GM12874 (cell line): Measurements from ENCODE around the gene PRR18.

ENCODE experiments used
- TF ChIP-seq, protein P1 (sequence below): IDR thresholded peaks from 2 replicates; pipeline ENCODE4 v1.5.1; 2011; ENCODE audit warnings: low read depth, mild to moderate bottlenecking, control low read depth, low read length, moderate library complexity; ENCODE audit not compliant: insufficient read depth

PRR18 gene

DNA sequence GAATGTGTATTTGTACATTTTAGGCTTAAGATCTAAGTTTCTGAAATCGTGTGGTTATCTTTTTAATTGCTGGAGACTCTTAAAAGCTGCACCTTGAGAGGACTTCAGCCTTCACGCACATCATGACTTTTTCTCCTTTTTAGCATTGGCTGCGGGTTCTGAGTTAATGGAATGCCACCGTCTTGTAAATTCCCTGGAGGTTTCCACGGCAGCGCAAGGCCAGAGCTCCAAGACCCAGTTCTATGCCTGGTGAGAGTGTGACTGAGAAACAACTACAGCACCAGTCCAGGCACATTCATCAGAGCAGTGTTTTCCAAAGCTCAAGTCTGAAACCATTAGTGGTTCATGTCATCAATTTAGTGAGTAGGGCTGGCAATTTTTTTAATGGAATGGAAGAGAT, 23.0 kb downstream of the PRR18 start:
- TF ChIP-seq, protein P1, sequence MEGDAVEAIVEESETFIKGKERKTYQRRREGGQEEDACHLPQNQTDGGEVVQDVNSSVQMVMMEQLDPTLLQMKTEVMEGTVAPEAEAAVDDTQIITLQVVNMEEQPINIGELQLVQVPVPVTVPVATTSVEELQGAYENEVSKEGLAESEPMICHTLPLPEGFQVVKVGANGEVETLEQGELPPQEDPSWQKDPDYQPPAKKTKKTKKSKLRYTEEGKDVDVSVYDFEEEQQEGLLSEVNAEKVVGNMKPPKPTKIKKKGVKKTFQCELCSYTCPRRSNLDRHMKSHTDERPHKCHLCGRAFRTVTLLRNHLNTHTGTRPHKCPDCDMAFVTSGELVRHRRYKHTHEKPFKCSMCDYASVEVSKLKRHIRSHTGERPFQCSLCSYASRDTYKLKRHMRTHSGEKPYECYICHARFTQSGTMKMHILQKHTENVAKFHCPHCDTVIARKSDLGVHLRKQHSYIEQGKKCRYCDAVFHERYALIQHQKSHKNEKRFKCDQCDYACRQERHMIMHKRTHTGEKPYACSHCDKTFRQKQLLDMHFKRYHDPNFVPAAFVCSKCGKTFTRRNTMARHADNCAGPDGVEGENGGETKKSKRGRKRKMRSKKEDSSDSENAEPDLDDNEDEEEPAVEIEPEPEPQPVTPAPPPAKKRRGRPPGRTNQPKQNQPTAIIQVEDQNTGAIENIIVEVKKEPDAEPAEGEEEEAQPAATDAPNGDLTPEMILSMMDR, result no peak

DNA sequence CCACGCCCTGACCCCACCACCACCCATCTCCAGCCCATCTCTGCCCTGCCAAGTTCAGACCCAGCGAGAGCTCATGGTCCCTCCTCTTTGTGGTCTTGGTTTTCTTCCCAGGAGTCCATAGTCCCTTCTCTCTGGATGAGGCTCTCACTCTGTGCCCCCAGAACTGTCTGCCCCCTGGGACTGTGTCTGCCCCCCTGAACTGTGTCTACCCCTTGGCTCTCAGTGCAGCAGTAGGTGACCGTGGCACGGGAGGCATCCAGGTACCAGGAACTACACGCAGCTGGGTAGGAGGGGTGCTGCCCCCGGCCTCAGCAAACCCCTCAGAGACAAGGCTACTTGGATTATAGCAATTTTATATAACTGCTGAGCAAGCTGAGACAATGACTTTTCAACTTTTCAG, 23.6 kb downstream of the PRR18 start:
- TF ChIP-seq, protein P1, result no peak

DNA sequence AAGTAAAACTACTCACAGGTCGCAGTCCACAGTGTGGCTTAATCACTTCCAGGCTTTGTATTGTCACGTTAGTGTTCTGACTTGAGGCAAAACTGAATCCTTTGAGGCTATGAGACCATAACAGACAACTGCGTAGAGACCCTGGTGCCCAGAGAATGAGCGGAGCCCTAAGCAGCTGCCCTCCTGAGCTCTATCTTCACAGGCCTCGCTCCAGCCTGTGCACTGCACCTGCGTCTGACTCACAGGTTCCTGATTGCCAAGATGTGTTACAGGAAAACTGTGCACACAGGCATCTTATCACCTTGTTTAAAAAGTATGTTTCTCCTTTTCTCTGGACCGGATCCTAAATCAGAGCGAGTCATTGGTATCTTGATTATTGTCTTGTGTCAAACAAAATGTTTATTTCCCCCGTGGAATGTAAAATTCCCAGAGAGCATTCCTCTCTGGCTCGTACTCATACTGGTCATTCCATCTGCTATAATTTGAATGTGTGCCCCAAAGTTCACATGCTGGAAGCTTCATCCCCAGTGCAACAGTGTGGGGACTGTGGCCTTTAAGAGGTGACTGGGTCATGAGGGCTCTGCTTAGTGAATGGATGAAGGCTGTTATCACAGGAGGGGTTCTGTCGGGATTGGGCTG, 25.7 kb downstream of the PRR18 start:
- TF ChIP-seq, protein P1, result no peak

DNA sequence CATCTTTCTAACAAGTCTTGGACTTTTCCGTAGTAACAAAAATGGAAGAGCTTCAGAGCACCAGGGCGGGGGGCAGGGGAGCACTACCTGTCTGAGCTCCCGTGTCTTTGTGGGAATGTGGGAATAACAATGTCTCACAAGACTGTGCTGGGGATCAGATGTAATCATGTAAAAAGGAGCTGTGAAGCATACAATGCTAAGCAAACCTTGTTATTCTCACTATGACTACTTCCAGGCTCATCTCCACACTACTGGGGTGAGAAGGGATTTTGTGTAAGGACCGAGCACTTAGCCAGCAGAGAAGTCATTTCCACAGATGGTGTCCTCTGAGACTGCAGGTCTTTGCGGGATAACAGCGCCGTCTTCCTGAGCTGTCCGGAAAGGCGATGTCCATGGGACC, 27.1 kb downstream of the PRR18 start:
- TF ChIP-seq, protein P1, result no peak

DNA sequence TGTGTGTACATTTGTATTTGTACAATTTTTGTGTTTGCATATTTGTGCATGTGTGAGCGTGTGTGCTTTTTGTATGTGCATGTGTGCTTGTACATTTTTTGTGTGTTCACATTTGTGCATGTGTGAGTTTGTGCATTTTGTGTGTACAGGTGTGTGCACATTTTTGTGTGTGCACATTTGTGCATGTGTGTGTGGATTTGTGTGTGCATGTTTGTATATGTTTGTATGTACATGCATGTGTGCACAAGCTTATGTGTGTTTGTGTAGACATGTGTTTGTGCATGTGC, 28.9 kb downstream of the PRR18 start:
- TF ChIP-seq, protein P1, result no peak

DNA sequence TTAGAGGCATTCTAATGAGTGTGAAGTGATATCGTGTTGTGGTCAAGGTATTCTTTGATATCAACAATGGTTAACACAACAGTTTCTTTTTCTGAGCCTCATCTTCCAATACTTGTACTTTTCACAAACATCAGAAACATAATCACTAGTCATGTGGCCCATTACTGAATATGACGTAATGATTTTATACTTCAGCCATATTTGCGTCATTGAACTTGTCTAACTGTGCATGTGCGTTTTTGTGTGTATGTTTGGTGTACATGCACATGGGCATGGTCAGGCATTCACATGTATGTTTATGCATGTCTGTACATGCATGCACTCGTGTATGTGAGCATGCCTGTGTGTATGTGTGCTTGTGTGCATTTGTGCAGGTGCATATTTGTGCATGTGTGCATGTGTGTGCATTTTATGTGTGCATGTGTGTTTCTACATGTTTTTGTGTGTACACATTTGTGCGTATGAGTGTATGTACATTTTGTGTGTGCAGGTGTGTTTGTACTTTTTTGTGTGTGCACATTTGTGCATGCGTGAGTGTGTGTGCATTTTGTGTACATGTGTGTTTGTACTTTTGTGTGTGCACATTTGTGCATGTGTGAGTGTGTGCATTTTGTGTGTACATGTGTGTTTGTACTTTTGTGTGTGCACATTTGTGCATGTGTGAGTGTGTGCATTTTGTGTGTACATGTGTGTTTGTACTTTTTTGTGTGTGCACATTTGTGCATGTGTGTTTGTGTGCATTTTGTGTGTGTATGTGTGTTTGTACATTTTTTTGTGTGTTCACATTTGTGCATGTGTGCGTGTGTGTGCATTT, 29.4 kb downstream of the PRR18 start:
- TF ChIP-seq, protein P1, result no peak

DNA sequence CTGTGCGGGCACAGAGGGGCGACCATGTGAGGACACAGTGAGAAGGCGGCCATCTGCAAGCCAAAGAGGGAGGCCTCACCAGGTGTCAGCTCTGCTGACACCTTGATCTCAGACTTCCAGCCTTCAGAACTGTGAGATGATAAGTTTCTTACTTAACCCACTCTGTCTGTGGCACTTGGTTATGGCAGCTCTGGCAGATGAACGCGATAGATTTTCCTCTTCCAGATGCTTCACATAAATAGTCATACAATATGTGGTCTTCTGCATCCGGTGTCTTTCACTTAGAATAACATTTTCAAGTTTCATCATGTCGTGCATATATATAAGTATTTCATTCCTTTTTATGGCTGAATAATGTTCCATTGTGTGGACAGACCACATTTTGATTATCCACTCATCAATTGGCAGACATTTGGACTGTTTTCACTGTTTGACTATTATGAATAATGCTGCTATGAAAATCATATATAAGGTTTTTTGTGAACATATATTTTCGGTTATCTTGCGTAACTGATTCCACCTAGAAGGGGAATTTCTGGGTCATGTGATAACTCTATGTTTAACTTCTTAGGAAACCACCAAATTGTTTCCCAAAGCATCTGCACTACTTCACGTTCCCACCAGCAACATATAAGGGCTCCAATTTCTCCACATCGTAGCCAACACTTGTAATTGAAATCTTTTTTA, 30.2 kb downstream of the PRR18 start:
- TF ChIP-seq, protein P1, result no peak
